Measurements from ENCODE around the gene HUWE1. TPM values are rescaled to one million over a fixed set of nuclear protein-coding genes. Genes with fewer than 3 reads are reported as not detected.

HUWE1 gene
- total and polyA plus RNA-seq, 2 of the 13 experiments (the other 11 are each of a cell fraction or from before 2014, with no cell fraction given) = 63.2 to 68.1 TPM

- Histone ChIP-seq H3K27ac (ENCODE audit: extremely low read length, insufficient read depth, low read length) (no peak overlapping the region), H3K36me3 (replicated peaks in 1 of 2; ENCODE audit: control insufficient read depth in 1 of 2, insufficient read depth in 2 of 2, low read length in 2 of 2) (no peaks in the 10 kb centered on the region), H2AFZ (ENCODE audit: low read length) (no peak overlapping the region), H3K9me3 (ENCODE audit: low read length) (no peaks in the 10 kb centered on the region), H3K79me2 (ENCODE audit: insufficient read depth, low read length) (no peaks in the 10 kb centered on the region), H3K27me3 (ENCODE audit: control insufficient read depth in 1 of 2, insufficient read depth in 2 of 2, low read length in 2 of 2) (no peaks in the 10 kb centered on the region), H4K20me1 (ENCODE audit: insufficient read depth, low read length) (no peaks in the 10 kb centered on the region), H3K4me1 (ENCODE audit: insufficient read depth, low read length) (no peaks in the 10 kb centered on the region), H3K4me3 (replicated peaks in 1 of 3; ENCODE audit: insufficient read depth in 1 of 3, low read depth in 2 of 3, low read length in 3 of 3) (no peak overlapping the region), H3K9ac (ENCODE audit: insufficient read depth, low read depth, low read length) (no peak overlapping the region), H3K4me2 (ENCODE audit: low read depth, low read length) (no peak overlapping the region)
- in situ Hi-C loops (cut with HindIII; ENCODE audit: extremely low pct_ligation_motif_present, low pct_unique_long_range_greater_than_20kb) (no loop called here), intact Hi-C loops (cut with micrococcal nuclease; ENCODE audit: unreplicated experiment) (no loop called here)
- DNase-seq (ENCODE audit: low spot score) (no peak), FAIRE-seq (no peak), ATAC-seq (no peak)
- WGBS (ENCODE audit: low lambda C conversion rate) = 88% methylated on average over 2 of the region's 2 CpGs
- POLR2A ChIA-PET = no interaction called here
- CTCF ChIA-PET (ENCODE audit: low intra/inter-chr PET ratio, low total read pairs) = no interaction called here
- BruUV-seq (replicated peaks) = no TSS peak
- no peak for TF ChIP-seq MAFG (CRISPR knock-in tag; IDR thresholded peaks at IDR 0.05)
- TF ChIP-seq KDM3A (CRISPR knock-in tag; IDR thresholded peaks at IDR 0.05; ENCODE audit: low read depth) = no peak
- TF ChIP-seq, protein P1, sequence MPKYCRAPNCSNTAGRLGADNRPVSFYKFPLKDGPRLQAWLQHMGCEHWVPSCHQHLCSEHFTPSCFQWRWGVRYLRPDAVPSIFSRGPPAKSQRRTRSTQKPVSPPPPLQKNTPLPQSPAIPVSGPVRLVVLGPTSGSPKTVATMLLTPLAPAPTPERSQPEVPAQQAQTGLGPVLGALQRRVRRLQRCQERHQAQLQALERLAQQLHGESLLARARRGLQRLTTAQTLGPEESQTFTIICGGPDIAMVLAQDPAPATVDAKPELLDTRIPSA (CRISPR knock-in tag; IDR thresholded peaks at IDR 0.05; ENCODE audit: borderline replicate concordance) = no peak
- TF ChIP-seq ZNF468 (CRISPR knock-in tag; IDR thresholded peaks at IDR 0.05) = no peak
- TF ChIP-seq HMGXB4 (CRISPR knock-in tag; IDR thresholded peaks at IDR 0.05; ENCODE audit: borderline replicate concordance in 1 of 2, low read depth in 1 of 2) = no peak
- TF ChIP-seq, protein P2, sequence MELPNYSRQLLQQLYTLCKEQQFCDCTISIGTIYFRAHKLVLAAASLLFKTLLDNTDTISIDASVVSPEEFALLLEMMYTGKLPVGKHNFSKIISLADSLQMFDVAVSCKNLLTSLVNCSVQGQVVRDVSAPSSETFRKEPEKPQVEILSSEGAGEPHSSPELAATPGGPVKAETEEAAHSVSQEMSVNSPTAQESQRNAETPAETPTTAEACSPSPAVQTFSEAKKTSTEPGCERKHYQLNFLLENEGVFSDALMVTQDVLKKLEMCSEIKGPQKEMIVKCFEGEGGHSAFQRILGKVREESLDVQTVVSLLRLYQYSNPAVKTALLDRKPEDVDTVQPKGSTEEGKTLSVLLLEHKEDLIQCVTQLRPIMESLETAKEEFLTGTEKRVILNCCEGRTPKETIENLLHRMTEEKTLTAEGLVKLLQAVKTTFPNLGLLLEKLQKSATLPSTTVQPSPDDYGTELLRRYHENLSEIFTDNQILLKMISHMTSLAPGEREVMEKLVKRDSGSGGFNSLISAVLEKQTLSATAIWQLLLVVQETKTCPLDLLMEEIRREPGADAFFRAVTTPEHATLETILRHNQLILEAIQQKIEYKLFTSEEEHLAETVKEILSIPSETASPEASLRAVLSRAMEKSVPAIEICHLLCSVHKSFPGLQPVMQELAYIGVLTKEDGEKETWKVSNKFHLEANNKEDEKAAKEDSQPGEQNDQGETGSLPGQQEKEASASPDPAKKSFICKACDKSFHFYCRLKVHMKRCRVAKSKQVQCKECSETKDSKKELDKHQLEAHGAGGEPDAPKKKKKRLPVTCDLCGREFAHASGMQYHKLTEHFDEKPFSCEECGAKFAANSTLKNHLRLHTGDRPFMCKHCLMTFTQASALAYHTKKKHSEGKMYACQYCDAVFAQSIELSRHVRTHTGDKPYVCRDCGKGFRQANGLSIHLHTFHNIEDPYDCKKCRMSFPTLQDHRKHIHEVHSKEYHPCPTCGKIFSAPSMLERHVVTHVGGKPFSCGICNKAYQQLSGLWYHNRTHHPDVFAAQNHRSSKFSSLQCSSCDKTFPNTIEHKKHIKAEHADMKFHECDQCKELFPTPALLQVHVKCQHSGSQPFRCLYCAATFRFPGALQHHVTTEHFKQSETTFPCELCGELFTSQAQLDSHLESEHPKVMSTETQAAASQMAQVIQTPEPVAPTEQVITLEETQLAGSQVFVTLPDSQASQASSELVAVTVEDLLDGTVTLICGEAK (IDR thresholded peaks at IDR 0.05) = no peak
- TF ChIP-seq, protein P2 (CRISPR knock-in tag; IDR thresholded peaks at IDR 0.05) = no peak
- TF ChIP-seq, protein P3, sequence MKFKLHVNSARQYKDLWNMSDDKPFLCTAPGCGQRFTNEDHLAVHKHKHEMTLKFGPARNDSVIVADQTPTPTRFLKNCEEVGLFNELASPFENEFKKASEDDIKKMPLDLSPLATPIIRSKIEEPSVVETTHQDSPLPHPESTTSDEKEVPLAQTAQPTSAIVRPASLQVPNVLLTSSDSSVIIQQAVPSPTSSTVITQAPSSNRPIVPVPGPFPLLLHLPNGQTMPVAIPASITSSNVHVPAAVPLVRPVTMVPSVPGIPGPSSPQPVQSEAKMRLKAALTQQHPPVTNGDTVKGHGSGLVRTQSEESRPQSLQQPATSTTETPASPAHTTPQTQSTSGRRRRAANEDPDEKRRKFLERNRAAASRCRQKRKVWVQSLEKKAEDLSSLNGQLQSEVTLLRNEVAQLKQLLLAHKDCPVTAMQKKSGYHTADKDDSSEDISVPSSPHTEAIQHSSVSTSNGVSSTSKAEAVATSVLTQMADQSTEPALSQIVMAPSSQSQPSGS (CRISPR knock-in tag; IDR thresholded peaks at IDR 0.05) = no peak
- no peak for TF ChIP-seq TAF15 (IDR thresholded peaks at IDR 0.05; ENCODE audit: low read depth, low read length, poor library complexity, severe bottlenecking)
- TF ChIP-seq HDAC2 (CRISPR knock-in tag; IDR thresholded peaks at IDR 0.05) = no peak
- no peak for TF ChIP-seq KAT2B (IDR thresholded peaks at IDR 0.05; ENCODE audit: borderline replicate concordance, low read depth, low read length)
Observed at GRCh38 chrX:53511322-53511721, 175.2 kb downstream of the HUWE1 start.
